GM13977 (cell line): ENCODE data around the gene ITPR3.

Source experiments
- DNase-seq: peaks from one replicate; pipeline ENCODE4 v3.0.0; 2012; ENCODE audit warnings: low spot score
- CTCF ChIP-seq: IDR thresholded peaks from 2 replicates; pipeline ENCODE4 v1.5.1; 2012; ENCODE audit warnings: mild to moderate bottlenecking, control low read depth; ENCODE audit not compliant: insufficient read depth; ENCODE audit errors: extremely low read depth, missing control alignments
- in situ Hi-C: fragments of 300-500 bp; cut with MboI; formaldehyde crosslinking; loops from one replicate; pipeline ENCODE4 v1.12.0; 2022; ENCODE audit warnings: low sequenced_read_pairs, low pct_unique_long_range_greater_than_20kb, mixed read lengths, inconsistent platforms; ENCODE audit not compliant: unreplicated experiment

The ITPR3 gene

GRCh38 chr6:33597551-33598322 lies 23.4 kb upstream of the ITPR3 start:
- DNase-seq = no peak
- in situ Hi-C loops = no loop called here
- TF ChIP-seq CTCF = no peak

DNA sequence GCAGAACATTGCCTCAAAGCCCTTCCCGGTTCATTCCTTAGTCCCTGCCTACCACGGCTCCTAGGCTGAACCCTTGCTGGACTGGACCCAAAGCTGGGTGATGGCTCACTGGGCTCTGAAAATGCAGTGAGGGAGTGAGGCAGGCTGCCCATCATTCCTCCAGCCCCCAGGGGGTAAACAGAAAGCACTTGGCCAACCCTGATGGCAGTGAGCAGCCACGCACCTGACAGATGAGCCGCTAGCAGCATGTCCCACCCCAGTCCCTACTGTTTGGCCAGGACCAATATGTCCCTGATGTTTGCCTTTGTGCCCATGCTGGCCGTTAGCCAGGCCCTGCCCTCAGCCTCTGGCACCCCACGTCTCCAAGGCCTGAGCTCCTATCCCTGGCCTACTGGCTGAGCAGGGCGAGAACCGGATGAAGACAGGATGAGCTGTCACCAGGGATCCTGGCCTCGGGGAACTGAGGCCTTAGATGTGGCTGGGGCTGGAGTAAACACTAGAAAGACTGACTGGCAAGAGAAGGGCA lies 21.6 kb upstream of the ITPR3 start:
- in situ Hi-C loops = no loop called here
- TF ChIP-seq CTCF = no peak
- DNase-seq = no peak

GRCh38 chr6:33600761-33601160 lies 20.4 kb upstream of the ITPR3 start:
- in situ Hi-C loops = no loop called here
- TF ChIP-seq CTCF = no peak
- no peak for DNase-seq

- in situ Hi-C loops = no loop called here
- DNase-seq = no peak
- no peak for TF ChIP-seq CTCF
Observed at GRCh38 chr6:33602180-33602579, 18.9 kb upstream of the ITPR3 start.

DNA sequence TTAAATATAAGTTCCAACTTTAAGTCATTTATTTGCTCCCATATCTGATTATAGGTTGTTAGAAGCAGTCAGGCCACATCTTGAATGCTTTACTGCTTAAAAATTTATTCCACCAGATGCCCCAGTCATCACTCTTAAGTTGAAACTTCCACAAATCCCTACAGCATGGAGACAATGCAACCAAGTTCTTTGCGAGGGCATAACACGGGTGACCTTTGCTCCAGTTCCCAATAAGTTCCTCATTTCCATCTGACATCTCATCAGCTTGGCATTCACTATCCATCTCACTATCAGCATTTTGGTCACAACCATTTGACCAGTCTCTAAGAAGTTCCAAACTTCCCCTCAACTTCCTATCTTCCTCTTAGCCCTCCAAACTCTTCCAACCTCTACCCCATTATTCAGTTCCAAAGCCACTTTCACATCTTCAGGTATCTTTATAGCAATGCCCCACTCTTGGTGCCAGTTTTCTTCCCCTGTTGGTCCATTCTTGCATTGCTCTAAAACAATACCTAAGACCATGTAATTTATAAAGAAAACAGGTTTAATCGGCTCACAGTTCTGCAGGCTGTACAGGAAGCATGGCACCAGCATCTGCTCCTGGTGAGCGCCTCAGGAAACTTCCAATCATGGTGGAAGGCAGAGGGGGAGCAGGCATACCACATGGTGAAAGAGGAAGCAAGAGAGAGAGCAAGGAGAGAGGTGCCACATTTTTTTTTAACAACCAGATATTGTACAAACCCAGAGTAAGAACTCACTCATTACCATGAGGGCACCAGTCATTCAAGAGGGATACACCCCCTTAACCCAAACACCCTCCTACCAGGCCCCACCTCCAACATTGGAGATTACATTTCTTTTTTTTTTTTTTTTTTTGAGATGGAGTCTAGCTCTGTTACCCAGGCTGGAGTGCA lies 15.9 kb upstream of the ITPR3 start:
- in situ Hi-C loops = no loop called here
- no peak for DNase-seq
- no peak for TF ChIP-seq CTCF

- TF ChIP-seq CTCF = no peak
- in situ Hi-C loops = no loop called here
- no peak for DNase-seq
Observed at GRCh38 chr6:33606642-33607041, 14.5 kb upstream of the ITPR3 start.
